HG02642 (cell line): ENCODE results near the gene DNER.
A peak's percentile ranks its signal among the peaks of the same experiment; 100 is the strongest.
"Not testable (repeated sequence)": the region's sequence is repeated elsewhere in the genome, so short reads cannot be mapped to it uniquely, and the experiment has no call there.

Experiments
- ATAC-seq: cut with Tn5 transposase; IDR thresholded peaks from one replicate; pipeline ENCODE4 v1.9.1; 2021; ENCODE audit warnings: mild to moderate bottlenecking; ENCODE audit not compliant: unreplicated experiment, poor library complexity

Gene DNER

DNA sequence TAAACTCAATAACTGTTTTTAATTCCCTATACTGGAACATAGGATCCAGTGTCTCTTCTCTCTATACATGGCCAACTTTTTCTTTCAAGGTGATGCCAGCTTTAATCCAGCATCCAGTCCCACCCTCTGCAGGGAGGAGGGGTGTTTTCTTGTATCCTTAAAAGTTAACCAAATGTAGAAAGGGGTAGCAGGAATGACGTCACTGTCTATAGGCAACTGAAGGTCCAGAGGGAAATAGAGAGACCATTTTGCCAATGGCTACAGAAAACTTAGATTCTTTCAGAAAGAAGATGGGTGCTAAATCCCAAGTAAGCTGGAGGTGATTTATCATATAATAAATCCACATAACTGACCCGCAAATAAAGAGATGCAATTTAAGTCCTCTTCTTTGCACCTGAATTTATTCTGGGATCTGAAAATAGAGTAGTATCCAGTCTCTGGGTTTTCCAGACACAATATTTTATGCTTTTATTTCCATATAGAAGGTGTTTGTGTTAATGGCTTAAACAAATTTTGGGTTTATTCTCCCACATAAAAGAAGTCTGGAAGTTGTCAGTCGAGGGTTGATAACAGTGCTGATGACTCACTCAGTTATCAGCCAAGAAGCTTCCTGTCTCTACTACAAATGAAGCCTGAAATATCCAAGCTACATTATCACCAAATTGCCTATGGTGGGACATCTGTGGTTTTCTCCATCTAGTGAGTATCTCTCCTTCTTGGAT, 5.7 kb upstream of the DNER start:
- ATAC-seq: no peak

DNA sequence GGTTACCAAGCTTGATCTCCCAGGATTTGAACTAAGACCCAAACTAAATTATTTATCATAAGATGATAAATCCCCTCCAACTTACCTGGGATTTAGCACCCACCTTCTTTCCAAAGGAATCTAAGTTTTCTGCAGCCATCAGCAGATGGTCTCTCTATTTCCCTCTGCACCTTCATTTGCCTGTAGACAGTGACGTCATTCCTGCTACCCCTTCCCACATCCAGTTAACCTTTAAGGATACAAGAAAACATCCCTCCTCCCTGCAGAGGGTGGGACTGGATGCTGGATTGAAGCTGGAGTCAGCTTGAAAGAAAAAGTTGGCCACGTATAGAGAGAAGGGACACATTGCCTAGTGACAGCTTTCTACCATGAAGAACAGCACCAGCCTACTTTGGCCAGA, 3.7 kb upstream of the DNER start:
- no peak for ATAC-seq

DNA sequence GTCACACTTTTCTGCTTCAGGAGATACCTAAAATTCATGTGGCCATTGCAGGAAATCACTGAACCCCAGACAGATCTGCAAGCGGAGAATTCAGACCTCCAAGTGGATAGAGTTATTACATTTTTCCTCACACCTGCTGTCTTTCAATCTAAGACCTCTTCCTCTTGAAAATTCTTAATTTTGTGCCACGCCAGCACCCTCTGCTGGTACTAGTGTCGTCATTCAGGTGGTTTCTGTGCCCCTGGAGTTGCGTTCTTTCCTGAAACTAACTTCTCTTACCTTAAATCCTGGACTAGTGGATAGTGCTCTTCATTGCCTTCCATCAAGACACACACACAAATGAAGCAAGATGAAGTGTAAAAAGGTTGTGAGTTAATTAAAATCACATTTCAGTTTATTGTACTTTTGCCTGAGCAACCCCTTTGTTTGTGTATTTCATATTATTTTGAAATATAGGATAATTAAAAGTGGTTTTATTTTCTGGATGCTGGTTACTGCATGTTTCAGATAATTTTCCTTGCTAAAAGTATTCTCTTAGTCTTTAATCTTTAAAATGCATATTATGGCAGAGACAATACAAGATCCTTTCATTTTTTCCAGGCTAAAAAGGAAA, 1.6 kb upstream of the DNER start:
- ATAC-seq: no peak

DNA sequence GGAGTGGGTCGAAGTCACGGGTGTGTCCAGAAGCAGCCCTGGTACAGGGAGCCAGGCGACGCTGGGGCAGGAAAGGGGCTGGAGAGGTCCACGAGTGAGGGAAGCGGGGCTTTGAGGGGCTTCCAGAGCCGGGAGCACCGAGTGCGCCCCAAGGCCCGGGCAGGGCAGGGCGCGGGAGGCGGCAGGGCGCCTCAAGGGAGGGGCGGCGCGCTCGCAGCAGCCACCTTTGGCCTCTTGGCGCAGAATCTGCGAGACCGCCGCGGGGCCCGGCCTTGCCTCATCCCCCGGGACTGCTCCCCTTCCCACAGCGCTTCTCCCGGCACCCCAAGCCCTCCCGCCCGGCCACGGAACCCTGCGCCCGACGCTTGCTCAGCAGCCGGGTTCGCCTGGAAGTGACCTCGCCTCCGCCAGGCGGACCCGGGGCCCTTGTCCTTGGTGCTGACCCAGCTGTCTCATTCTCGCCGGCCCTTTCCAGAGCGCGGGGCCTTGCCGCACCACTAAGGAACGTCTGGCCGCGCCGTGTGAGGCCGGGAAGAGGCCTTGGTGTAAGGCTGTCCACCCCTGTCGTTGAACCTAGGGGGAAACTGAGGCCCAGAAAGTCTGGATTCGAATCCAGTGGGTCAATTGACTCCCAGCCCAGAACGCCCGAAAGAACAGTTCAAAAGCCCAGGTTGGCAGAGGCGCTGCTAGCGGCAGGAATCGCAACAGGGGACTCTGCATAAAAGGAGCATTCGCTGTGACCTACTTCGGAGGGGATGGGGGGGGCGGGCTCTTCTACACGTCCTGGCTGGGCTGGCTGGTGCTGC, 584 bp upstream of the DNER start:
- peak; percentile 43 for ATAC-seq

DNA sequence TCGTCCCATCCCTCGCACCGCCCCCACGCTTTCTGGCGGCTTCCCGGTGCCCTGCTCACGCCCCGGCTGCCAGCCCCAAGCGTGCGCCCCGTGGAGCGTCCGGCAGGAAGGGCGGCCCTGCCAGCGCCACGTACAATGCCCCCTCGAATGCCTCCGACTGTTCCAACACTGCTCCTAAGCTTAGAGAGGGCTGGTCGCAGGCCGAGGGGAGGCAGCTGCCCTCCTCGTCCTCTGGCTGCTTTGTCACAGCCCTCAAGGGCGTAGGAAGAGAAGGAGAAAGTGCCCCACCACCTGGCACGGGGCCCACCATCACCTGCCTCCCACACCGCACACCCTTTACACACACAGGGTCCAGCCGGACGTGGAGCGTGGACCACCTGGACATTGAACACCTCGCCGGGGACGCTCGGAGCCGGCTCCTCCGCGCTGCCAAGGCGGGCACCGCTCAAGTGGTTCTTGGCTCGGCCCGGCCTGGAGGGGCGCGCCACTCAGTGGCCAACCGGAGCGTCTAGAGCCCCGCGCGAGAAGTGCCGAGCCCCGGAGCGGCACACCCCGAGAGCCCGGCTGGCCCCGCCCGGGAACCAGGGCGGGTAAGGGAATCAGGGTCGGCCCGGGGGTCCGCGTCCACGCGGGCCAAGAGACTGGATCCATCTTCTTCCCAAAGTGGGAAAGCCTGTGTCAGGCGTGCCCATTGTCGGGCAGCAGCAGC, 830 bp downstream of the DNER start:
- ATAC-seq: peak; percentile 34

DNA sequence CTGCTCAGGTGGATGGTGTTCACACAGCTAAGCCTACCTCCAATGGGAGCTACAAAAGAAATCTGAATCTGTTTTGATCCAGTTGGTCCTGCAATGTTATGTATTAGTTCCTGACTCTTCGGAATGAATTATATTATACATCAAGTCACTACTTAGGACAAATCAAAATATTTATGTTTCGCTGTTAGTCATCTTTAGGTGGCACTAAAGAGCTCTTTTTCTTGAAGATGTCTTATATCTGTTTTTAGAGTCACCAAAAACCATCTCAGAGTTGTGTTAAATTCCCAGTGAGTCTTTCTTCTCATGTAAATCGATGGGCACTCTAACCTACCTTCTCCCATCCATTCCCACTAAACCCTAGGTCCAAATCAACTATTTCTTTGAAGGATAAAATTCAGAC, 2.2 kb downstream of the DNER start:
- no peak for ATAC-seq

DNA sequence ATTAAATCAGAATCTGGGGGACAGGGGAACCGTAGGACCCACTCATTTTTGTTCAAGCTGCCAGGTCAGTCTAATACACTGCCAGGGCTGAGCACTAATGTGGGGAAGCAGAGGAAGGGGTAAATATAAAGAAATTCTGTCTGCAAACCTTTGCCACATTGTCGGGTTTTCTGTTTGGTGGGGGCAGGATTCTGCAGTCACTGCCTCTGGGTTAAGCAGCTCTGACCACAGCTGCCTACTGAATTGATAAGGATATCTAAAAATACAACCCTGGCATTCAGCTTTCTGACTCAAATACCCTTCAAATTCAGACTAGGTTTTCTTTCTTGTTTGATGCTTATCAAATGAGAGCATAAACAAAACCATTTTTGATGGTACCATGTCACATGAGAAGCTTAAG, 6.0 kb downstream of the DNER start:
- no peak for ATAC-seq

DNA sequence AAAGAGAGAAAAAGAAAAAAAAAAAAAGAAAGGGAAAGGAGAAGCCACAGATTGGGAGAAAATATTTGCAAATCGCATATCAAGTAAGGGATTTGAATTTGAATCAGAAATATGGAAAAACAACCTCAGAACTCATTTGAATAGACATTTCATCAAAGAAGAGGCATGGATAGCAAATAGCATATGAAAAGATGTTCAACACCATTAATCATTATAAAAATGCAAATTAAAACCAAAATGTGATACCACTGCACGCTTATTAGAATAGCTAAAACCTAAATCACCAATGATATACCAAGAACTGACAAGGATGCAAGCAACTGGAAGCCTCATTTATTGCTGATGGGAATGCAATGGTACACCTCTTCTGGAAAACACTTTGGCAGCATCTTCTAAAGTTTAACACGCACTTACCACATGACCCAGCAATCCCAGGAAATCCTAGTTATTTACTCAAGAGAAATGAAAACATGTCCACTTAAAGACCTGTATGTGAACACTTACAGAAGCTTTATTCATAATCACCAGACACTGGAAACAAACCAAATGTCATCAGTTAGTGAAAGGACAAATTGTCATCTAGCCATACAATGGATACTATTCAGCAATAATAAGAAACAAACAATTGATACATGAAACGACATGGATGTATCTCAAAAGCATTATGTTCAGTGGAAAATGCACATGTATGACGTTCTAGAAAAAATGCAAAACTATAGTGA, 10.3 kb downstream of the DNER start:
- no peak for ATAC-seq

DNA sequence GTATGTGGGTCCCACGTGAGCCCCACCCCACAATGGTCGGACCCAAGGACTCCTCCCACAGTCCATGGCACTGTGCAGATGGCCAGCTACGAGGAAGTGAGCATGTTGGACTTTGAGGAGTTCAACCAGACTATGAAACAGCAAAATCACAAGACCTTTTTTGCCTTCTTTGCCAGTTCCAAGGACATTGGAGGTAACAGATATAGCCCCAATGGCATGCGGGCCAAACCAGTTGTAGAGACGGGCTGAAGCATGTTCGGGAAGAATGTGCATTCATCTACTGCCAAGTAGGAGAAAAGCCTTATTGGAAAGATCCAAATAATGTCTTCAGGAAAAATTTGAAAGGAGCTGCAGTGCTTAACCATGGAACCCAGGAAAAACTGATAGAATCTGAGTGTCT, 12.6 kb downstream of the DNER start:
- no peak for ATAC-seq

DNA sequence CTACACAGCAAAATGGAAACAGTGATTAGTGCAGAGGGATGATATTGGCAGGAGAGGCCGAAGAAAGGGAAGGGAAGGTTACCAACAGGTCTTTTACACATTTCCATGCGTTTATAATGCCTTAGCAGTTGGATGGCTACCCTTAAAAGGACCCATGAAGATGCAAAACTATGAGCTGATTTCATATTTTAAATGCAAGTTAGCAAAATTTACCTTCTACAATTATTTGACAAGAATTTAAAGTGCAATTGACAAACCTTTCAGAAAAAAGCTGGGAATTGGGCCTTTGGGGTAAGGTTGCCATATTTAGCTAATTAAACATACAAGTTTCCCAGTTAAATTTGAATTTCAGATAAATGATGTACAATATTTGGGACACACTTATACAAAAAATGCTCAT, 13.3 kb downstream of the DNER start:
- ATAC-seq: no peak

DNA sequence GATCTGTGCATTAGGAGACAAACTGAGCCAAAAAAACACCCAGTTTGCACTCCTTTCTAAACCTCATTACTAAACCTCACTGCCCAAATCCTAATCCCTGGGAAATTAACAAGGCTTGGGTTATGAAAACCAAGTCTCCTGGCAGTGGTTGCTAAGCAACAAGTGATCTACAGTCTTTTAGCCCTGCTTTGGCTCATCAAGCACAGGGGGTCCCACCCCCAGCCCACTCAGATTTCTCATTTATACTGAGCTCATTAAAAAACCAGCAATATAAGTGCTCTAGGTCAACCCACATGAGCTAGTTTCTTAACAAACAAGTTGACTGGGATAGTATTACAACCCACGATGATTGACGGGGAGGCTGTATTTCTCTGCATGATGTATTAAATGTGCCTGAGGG, 18.4 kb downstream of the DNER start:
- ATAC-seq: no peak

DNA sequence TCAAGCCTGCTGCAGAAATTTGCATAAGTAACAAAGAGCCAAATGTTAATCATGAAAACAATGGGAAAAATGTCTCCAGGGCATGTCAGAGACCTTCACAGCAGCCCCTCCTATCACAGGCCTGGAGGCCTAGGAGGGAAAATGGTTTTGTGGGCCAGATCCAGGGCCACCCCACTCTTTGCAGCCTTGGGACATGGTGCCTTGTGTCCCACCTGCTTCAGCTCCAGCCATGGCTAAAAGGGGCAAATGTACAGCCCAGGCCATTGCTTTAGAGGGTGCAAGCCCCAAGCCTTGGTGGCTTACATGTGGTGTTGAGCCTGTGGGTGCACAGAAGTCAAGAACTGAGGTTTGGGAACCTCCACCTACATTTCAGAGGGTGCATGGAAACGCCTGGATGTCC, 20.5 kb downstream of the DNER start:
- ATAC-seq: not testable (repeated sequence)

DNA sequence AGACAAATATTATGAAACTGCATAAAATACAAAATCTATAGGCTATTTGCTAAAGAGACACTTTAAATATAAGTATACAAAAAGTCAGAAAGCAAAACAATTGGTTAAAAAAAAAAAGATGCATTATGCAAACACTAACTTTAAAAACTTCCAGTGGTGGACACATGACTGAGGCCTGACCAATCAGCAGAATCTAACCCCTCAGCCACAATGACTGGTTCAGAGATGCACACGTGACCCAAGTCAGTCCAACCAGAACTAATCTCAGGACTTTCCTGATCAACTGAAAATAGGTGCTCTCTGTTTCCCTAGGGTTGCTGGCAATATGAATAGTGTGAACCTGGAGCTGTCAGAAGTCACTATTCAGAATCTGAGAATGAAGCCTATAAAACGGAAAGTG, 22.7 kb downstream of the DNER start:
- ATAC-seq: no peak

DNA sequence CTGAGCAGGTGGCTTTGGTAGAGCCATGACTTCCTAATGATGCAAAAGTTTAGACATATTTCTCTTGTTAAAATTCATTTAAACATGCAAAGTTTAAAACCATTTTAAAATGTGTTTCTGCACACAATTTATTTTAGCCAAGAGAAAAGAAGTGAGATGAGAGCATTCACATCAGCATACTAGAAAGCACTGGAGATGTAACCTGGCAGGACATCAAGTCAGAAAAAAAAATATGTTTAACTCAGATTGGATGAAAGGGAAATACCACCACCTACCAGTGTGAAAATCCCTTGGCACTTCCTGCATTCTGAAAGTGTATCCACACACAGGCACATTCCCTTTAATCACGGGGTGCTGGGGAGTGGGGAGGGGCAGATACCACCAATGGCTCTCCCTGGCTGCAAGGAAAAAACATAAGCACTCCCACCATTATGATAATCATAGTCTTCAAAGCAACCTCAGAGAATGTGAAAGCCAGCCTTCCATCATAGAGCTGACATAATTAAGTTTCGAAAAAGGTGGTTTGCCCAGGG, 25.0 kb downstream of the DNER start:
- ATAC-seq: no peak

DNA sequence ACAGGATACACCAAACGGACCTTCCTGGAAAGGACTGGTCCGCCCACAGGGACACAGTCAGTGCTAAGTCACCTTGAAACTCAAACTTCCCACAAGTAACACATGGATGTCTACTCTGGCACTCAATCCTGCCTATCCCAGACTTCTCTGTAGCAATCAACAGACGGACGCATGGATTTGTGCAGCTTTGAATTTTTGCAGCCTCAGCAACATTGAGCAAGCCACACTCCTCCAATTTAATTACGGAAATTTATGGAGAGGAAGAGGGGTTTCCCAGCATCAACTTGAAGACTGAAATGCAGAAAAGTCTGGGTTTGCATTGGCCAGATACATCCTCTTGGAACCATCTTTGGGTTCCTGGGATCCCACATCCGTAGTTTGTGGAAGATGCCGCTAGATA, 26.2 kb downstream of the DNER start:
- ATAC-seq: no peak

DNA sequence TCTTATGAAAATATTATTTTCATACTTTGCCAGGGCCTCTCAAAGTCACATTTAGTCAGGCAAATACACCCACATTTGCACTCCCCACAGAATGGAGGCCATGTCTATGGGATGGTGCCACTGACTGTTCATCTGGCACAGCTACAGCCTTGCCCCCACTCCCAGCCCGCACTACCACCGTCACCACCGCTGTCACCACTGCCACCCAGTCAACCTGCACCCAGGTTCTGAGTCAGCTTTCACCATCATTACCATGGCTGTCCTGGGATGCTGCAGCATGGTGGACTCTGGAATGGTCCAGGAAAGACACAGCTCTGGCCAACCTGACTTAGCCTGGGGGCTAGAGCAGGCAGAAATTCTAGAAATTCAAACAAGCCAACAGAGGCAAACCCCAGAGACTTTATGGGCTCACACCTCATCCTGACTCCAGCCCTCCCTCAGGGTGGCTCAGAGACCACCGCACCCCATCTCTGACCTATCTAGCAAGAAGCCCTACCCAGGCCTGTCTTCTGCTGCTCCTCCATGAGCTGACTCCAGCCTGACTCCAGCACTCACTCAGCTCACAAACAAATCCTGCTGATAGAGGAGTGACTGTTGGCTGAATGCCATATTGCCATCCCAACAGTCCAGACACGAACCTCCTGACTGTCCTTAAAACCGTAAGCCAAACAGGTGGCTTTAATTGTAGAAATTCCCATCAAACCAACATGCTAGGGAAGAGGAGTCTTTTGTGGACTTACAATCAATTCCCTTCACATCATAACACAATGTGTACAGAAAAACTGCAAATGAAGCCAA, 28.0 kb downstream of the DNER start:
- ATAC-seq: no peak

DNA sequence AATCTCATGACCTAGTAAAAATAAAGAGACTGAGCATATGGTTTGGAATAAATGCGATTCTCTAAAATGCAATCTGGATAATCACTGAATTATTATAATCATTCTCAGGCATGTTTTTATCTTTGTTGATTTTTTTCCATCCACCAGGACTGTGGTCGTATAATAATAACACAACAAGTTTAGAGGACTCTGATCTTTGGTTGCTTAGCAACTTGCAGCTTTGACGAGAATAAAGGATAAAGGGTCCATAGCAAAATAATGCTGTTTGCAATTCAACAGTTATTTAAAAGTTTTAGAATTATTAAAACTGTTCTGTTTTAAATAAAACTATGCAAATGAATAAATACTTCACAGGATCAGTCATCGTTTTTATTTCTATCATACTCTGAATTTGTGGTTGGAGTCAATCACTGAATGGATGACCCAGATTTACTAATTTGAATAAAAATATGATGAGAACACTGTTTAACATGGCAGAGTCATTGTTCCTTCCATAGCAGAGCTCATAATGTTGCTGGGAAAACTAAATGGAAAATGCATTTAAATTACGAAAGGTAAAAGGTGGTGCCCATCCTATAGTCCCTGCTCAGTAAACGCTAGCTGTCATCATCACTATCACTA, 29.3 kb downstream of the DNER start:
- no peak for ATAC-seq

DNA sequence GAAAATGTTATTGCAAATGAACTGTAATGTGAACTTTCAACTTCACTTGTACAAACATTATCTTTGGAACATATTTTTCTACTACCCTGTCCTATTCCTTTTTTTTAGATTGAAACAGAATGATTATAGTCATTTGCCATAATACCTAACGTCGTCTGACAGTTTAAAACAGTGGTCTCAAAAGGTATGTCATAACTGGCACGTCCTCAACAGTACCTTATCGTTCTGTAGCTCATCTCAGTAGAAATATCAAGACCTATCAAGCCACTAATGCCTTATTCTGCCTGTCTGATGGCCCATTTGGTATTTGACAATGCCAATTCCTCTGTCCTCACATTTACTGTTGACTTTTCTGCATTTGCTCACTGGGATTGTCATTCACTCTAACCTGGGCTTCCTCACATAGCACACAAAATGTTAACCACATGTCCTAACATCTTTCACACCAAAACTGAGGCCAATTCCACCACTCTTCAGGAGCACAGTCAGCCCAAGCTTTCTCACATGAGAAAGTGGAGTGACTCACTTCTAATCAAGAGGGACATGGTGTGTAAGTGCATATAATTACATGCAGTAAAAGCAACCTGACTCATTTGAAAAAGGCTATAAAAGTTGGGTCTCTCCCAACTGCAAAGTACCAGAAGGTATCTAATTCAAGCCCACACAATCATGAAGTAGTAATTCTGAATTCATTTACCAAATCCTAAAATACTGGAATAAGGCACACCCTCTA, 34.8 kb downstream of the DNER start:
- no peak for ATAC-seq
